NCI-H2081 treated with DMSO at 0.1 percent for 48 hours (cell line): ENCODE results near the gene NEURL3.
"Not testable (repeated sequence)": the region's sequence is repeated elsewhere in the genome, so short reads cannot be mapped to it uniquely, and the experiment has no call there.

Source experiments
- DNase-seq: peaks from one replicate; lab custom pipeline; 2025; lab: John Stamatoyannopoulos, UW

Gene NEURL3, protein sequence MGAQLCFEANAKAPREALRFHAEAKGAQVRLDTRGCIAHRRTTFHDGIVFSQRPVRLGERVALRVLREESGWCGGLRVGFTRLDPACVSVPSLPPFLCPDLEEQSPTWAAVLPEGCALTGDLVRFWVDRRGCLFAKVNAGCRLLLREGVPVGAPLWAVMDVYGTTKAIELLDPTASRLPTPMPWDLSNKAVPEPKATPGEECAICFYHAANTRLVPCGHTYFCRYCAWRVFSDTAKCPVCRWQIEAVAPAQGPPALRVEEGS

DNA sequence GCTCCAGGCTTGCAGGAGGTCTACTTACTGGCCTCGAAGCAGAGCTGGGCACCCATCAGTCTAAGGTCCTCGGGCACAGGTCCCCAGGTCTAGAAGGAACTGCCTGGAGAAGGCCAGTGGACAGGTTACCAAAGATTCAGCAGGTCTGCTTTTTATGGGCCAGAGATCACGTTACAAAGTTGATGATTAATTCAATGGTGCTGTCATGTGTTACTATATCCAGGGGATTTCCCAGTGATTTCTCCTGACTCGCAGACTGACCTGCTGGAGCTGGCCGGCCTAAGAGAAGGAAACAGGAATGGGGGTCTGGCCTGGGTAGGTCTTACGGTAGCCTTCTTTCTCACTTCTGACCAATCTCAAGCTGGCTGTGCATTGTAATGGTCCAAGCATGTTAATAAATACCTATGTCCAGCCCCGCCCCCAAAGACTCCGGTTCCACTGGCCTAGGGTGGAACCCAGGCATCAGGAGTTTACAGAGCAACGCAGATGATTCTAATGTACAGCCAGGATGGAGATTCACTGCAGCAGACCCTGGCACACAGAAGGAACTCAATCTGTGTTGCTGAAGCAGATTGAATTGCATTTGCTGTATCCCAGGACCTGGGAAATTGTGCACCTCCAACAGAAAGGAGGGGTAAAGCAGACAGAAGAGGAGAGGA lies at the start of gene NEURL3:
Gene NEURL3, minus strand, starts transcription at position 127 of the 659 bp plus-strand sequence. Its CDS starts 71 bp downstream, at position 56.
- no peak for DNase-seq

DNA sequence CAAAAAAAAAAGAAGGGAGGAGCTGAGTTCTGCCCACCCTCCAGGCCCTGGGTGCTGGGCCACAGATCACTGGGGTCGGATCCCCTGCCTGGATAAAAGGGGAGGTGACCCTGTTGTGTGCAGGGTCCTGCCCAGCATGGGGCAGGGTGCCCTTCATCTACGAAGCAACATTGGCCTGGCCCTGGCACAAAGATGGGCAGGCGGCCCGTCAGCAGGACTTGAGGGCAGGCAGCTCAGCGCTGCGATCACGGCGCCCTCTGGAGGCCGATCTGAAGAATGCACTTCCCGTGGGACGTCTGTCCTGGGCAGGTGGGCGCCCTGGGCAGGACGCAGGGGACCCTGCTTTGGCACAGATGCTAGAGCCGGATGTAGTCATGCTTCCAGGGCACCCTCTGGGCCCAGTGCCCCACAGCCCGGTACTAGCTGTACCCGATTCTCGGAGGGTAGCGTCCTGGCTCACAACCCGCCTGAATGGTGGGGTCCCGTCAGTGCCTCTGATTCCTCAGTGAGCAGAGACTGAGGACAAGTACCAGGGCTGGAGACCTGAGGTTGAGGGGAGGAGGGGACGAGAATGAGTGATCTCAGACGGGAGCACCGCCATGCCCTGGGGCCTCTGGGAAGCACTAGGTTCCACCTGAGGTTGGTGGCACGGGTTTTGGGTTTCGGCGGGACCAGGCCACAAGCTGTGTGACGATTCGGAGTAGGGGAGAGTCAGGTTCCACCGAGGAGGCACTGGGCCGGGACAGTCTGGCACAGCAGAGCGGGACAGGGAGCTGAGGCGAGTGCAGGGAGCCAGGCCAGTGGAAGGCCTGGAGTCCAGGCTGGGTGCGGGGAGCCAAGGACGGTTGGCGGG lies 49.4 kb upstream of the NEURL3 start:
- no peak for DNase-seq

DNA sequence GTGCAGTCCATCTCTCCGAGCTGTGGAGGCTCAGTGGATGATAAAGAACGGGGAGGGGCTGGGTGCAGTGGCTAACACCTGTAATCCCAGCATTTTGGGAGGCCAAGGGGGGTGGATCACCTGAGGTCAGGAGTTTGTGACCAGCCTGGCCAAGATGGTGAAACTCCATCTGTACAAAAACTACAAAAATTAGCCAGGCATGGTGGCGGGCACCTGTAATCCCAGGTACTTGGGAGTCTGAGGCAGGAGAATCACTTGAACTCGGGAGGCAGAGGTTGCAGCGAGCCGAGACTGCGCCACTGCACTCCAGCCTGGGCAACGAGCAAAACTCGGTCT lies 48.8 kb upstream of the NEURL3 start:
- not testable (repeated sequence) for DNase-seq

DNA sequence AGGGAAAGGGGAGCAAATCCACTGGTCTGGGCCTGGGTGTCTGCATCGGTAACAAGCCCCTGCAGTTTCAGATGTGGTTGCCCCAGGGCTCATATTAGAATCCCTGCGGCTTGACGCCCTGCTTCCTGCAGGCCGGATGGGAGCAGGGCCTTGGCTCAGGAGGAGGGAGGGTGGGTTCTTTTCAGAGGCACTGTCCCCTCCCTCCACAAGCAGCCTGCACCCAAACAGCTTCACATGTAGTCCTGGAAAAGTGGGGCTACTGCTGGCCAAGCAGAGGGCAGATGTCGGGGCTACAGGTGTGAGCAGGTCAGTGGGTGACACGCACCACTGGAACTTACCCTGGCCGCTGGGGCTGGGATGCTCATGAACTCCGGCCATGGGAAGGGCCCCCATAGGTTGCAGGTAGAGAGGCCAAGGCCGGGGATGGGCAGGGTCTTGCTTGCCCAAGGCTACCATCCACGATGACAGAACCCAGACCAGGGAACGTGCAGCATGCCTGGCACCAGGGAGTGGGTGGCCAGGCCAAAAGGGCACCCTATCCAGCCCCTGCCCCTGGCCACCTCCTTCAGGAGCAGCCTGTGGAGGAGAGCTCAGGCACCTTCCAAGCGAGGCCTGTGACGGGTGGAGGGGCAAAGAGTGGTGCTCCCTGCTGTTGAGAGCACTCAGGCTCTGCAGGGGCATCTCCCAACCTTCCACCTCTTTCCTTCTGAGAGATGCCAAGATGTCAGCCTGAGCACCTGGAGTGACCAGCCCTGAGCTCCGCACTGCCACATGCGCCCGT lies 48.2 kb upstream of the NEURL3 start:
- DNase-seq: no peak

DNA sequence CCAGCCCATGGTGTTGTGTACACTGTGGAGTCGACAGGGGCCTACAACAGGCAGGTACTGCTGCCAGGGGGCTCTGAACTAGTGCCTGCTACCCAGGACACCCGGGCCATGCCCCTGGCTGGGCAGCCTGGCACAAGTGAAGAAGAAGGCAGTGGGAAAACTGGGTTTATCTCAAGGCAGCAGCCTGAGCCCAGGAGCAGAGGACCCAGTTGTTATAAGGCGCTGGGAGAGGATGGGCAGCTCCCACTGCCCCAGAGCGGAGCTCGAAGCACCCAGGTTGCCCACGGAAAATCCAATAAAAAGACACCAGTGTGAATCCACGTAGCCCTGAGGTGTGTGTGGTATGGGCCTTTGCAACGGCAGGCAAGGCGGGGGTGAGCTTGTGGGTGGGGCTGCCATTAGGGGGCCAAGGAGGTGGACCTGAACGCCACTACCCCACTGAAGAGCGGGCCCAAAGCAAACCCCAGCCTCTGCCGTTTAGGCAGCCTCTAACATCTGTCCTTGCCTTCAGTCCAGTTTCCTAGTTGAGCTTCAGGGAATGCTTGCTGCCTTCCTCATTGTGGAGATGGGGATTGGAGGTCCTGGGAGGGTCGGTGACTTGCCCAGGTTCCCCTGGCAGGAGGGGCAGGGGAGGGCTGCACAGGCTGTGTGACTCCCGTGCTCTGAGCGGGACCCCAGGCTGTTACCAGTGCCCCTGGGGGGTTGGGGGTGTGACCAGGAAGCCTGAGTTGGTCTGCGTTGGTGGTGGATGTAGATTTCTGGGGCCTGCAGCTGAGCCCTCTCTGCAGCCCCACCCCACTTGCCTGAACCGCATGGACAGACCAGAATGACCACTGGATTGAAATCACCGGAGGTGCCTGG lies 47.4 kb upstream of the NEURL3 start:
- DNase-seq: no peak

DNA sequence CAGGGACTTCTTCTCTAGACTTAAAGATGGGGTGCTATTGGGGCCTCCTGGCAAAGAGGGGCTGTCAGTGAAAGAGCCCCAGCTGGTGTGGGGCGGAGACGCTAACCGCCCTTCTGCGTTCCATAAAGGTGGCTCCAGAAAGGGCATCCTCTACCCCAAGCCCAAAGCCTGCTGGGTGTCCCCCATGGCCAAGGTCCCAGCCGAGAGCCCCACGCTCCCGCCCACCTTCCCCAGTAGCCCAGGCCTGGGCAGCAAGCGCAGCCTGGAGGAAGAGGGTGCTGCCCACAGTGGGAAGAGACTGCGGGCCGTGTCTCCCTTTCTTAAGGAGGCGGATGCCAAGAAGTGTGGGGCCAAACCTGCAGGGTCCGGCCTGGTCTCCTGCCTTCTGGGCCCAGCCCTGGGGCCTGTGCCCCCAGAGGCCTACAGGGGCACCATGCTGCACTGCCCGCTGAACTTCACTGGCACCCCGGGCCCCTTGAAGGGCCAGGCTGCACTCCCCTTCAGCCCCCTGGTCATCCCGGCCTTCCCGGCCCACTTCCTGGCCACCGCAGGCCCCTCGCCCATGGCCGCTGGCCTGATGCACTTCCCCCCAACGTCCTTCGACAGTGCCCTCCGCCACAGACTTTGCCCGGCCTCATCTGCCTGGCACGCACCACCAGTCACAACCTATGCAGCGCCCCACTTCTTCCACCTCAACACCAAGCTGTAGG lies 46.6 kb upstream of the NEURL3 start:
- DNase-seq: no peak

DNA sequence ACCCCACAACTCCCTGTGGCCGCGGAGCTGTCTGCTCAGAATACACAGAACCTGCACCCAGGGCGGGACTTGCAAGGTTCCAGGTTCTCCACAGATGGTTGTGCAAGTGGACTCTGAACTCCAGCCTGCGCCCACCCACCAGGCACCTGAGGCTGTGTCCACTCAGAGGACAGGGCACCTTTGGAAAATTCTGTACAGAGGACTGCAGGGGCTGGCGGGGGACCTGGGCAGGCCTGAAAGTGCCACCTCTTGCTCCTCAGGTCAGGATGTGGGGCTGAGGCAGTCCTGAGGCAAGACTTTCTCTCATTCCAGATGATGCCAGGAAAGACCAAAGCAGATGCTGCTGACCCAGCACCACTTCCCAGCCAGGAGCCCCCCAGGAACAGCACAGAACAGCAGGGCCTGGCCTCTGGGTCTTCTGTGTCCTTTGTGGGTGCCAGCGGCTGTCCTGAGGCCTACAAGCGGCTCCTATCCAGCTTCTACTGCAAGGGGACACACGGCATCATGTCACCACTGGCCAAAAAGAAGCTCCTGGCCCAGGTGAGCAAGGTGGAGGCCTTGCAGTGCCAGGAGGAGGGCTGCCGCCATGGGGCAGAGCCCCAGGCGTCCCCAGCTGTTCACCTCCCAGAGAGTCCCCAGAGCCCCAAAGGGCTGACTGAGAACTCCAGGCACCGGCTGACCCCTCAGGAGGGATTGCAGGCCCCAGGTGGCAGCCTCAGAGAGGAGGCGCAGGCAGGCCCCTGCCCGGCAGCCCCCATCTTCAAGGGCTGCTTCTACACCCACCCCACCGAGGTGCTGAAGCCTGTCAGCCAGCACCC lies 45.8 kb upstream of the NEURL3 start:
- DNase-seq: no peak

DNA sequence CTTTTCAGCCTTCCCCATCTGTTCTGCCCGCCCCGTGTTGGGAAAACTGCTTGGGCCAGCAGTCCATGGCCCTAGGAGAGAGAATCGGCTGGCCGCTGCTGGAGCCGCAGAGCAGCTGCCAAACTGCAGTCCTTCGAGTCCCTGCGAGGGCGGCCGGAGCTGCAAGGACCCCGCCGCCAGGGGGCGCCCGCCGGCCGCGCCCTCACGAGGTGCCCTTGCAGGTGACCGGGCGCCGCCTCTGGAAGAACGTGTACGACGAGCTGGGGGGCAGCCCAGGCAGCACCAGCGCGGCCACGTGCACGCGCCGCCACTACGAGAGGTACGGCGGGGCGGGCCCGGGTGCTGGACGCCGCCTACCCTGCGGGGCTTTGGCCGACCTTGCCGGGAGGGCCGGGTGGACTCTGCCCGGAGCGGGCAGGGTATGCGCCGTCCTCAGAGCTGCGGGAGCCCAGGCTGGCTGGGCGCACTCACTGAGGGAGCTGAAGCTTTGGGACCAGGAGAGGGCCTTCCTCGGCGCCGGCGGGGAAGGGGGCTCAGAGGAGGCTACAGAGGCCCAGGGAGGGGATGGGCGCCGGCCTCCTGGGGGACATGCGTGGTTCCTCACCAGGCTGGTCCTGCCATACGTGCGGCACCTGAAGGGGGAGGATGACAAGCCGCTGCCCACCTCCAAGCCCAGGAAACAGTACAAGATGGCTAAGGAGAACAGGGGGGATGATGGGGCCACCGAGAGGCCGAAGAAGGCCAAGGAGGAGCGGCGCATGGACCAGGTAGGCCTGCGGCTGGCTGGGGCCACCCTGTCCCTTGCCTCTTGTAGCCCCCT lies 45.0 kb upstream of the NEURL3 start:
- no peak for DNase-seq

DNA sequence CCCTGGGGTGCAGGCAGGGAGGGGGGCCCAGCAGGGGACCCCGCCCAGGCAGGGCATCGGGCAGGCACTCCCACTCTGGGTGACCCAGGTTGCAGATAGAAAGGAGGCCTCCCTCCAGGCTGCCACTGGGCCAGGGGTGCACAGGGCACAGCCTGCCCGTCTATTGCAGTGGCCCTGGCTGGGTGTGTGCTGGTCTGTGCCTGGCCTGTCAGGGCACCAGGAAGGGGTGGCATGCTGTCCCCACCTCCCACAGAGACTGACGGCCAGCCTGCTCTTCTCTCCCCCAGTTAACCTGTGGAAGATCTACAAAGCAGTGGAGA lies 44.3 kb upstream of the NEURL3 start:
- DNase-seq: no peak

DNA sequence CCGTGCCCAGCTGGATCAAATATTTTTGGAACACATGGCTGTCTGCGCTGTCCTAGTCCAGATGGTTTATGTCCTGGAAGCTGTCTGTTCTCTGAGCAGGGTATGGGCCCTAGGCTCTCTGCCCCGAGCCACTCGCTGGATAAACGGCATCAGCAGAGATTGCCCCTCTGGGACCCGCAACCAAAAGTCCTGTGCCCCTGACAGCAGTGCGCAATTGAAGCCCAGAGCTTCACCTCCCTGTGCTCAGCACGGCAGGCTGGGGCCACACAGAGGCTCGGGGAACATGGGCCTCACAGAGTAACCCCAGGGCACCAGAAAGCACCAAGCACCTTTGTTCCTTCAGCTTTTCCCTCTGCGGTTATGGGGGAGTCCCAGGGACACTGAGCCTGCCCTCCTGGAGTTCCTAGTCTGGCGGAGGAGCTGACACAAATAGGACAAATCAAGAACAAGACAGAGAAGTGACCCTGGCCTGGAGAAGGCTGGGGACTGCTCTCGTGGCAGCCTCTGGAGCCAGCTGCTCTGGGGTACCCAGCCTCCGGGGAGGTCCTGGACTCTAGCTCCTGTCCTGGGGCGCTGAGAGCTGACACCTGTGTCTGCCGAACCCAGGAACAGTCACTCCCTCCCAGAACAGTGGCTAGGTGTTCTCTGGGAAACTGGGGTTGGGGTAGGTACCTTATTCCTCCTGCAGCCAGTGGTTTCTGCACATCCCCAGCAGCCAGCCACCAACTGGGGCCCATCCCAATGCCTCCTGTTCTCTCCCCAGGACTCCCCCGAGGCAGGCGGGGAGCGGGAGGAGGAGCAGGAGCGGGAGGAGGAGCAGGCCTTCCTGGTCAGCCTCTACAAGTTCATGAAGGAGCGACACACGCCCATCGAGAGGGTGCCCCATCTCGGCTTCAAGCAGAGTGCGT lies 43.7 kb upstream of the NEURL3 start:
- no peak for DNase-seq

DNA sequence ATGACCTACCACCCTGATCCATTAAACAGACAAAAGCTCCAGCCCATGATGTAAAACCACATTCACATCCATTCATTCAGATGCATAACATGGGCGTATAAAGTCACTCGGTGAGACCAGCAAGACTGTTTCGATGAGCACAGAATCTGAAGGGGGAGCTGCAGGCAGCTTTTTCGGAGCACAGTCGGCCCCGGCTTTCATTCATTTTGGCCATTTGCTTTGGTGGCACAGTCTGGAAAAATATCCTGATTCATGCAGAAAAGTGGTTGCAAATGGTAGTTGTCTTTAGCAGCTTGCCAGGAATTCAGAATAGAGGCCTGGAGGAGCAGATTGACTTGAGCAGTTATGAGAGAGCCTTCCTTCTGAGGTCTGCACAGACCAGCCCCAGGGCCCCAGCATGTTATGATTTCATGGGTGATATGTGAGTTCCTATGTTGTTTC lies 42.6 kb upstream of the NEURL3 start:
- DNase-seq: no peak

DNA sequence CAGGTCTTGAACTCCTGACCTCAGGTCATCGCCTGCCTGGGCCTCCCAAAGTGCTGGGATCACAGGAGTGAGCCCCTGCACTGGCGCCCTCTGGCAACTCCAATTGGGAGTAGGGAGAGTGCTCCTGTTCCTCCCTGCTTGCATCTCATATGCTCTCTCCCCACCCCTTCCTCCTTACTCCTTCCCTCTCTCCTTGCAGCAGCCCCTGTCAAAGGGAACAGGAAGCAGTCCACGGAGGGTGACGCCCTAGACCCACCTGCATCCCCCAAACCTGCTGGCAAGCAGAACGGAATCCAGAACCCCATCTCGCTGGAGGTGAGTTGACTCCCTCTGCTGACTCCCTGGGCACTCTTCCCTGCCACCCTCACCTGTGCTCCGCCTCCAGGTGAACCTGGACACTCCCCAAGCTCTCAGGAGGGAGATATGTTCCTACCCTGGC lies 42.1 kb upstream of the NEURL3 start:
- no peak for DNase-seq

DNA sequence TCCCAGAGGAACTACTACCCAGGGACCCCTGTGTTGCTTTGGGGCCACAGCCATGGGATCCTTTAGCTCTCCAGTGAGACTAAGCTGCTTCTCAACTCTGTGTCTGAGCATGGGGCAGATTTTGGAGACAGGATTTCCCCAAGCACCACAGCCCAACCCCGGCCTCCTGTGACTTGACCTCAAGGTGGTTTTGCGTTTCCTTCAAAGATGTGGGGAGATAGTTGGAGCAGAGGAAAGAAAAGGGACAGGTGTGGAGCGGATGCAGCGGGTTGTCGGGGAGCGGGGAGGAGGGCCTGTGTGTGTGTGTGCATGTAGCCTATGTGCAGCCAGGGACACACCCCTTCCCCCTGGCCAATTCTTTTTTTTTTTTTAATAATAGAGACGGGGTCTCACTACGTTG lies 41.6 kb upstream of the NEURL3 start:
- no peak for DNase-seq

DNA sequence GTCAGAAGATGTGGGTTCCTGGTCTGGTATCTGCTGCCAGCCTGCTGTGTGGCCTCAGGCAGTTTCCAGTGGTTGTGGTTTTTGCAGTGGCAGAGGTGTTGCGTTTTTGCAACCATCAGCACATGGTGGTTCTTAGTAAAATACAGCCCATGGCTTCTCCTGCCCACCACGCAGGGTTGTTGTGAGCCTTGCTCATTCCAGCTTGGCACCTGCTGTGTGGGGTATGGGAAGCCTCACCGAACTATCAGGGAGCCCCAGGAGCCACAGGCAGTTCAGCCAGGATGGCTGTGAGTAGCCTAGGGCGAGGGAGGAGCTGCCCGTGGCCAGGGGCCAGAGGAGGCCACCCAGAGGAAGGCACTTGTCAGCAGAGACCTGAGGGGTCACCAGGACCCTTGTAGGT lies 41.2 kb upstream of the NEURL3 start:
- no peak for DNase-seq

DNA sequence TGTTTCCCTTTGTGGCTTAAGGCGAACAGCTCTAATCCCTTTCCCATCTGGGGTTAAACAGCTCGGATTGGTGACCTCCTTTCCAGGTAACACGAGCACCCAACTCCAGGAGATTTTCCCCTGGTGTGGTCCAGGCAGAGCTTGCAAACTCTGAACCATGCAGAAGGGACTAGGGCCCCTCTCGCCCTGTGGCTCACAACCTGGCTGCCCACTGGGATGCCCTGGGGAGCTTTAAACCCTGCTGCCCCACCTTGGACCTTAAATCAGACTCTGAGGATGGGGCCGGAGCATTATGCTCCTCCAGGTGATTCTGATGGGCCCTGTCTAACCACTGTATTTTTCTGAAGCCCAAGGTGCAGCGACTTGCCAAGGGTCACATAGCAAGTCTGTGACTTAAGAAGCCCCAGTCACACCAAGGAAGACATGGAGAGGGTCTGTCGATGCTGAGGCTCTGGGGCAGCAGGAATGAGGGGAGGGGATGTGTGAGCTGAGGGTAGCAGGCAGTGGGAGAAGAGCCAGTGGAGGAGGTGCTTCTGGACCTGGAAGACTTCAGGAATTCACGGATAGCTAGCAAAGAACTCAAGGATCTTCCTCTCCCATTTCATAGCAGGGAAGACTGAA lies 37.3 kb upstream of the NEURL3 start:
- no peak for DNase-seq

DNA sequence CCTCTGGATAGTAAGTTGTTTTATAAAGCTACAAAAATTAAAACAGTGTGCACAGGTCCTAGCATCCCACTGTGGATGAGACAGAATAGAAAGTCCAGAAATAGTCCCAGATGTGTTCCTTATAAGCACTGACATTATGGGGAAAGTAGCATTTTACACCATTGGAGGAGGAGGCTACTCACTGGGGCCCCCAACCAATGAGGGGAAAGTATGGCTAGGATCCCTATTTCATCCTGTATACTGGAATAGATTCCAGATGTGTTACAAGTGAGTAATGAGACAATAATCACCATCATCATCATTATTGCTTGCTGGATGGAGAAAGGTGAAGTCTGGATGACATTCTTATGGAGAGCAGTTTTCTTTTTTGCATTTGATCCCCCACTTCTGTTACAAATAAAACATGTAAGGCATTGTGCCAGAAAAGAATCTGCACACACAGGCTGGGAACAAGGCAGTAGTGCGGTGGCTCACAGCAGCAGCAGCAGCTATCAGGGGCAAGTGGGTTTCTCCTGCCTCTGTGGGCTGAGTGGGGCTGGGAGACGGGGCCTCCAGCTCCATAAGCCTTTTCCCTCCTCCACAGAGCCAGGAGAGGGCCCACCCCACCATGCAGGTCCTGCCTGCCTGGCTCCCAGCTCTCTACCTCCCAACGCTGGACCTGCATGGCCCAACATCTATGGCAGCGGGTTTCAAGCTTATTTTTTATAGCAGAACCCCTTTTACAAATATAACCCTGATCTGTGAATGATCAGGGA lies 36.4 kb upstream of the NEURL3 start:
- DNase-seq: no peak

DNA sequence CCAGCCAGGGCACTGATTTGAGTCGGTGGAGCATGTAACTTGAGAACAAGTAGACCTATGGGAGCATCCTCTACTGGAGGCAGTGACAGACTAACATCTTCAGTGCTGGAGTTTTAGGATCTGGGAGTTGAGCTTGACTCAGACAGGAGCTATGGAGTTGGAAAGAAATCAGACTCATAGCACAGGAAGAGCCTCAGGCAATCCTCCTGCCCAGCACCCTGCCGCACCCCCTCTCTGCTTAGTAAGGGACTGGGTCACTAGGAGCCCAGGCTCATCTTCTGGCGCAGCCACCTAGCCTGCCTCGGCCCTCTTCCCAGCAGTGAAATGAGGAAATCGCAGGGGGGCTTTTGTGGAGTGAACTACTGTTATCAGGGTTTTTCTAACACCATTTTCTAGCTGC lies 35.0 kb upstream of the NEURL3 start:
- no peak for DNase-seq
